DMS53 treated with DMSO at 0.1 percent for 48 hours (cell line): Measurements from ENCODE around the gene BCL2L13.

Experiments
- DNase-seq: peaks from one replicate; lab custom pipeline; 2025; ENCODE audit not compliant: unreplicated experiment; lab: John Stamatoyannopoulos, UW

Gene BCL2L13

GRCh38 chr22:17638432-17639246 is at the start of gene BCL2L13:
Gene BCL2L13, plus strand, starts transcription at chr22:17638757. Its CDS starts 16,955 bp downstream, at chr22:17655712.
- peak; percentile 71 for DNase-seq

DNA sequence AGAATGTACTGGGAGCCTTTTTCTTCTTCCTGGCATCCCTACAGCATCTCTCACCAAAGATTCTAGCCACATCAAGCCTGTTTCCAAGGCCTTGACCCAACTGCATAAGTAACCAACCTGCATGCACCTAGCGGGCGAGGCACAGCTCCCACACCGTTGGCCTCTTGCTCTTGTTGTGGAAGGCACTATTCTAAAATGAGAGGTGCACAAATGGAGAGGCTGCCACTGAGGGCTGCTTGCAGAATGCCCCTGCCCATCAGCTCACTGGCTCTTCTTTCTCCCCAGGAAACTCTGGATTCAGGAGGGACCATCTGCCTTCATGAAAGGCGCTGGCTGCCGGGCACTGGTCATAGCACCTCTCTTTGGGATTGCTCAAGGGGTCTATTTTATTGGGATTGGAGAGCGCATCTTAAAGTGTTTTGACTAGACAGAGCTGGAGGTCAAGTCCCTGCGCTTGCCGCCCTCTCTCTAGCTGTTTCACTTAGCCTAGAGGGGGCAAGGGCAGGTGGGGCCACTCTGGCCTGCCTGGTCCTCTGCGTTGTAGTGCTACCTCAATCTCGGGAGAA is 48.7 kb upstream of the BCL2L13 start:
- DNase-seq: no peak

- no peak for DNase-seq
These were observed 48.0 kb upstream of the BCL2L13 start for GRCh38 chr22:17590586-17590985.

- DNase-seq: no peak
These were observed 46.4 kb upstream of the BCL2L13 start for GRCh38 chr22:17592201-17592600.

DNA sequence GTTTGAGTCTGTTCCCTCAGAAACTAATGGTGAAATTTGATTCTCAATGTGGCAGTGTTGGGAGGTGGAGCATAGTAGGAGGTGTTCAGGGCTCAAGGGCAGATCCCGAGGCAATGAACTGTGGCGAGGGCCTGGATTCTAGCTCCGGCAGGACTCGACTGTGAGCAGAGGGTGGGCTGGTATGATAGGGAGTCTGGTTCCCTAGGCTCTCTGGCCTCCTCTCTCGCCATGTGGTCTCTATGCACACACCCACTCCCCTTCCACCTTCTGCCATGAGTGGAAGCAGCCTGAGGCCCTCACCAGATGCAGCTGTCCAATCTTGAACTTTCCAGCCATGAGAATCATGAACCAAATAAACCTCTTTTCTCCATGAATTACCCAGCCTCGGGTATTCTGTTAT is 42.3 kb upstream of the BCL2L13 start:
- DNase-seq: no peak

DNA sequence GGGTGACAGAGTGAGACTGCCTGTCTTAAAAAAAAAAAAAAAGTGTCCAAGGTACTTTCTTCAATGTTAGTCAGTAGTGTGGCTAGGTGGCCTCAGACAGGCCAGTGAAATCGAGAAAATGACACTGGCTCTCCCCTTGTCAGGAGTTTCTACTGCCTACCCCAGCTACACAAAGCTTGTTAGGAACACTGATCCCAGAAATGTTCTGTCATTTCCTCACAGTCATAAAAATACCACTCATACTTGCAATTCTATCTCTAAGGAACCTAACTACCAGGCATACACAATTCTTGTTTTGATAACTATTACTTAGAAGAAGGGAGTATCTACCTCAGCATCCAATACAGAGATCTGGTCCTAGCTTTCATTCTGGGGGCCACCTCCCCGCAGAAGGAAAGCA is 41.3 kb upstream of the BCL2L13 start:
- DNase-seq: no peak

DNA sequence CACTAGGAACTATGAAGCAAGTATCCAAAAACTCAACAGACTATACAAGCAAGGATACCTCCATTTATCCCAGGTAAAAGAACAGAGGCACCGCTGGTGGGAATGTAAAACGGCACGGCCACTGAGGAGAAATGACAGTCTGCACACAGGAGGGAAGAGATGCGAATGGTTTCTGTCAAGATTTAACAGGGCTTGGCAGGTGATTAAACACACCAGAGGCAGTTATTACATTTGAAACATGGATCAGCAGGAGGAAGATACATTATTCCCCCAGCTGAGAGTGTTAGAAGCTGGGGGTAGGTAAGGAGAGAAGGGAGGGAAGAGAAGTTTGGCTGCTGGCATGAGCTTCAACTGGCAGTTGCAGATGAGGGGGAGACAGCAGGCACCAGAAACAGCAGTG is 40.2 kb upstream of the BCL2L13 start:
- no peak for DNase-seq

DNA sequence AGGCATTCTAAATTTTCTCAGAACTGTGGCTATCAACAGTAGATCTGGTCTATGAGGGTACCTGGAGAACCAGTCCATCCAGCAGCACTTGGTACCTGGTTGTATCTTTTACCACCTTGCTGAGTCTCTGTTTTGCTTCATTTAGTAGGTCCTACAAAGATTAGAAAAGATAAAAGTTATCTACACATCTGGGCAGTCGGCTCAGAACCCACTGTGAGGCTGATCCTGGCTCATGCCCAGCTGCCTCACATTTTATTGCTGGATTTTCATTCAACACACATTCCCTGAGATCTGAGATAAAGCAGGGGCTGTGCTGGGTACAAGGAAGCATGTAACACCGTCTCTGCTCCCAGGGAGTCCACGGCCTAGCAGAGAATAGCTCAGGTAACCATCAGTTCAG is 37.5 kb upstream of the BCL2L13 start:
- DNase-seq: no peak

DNA sequence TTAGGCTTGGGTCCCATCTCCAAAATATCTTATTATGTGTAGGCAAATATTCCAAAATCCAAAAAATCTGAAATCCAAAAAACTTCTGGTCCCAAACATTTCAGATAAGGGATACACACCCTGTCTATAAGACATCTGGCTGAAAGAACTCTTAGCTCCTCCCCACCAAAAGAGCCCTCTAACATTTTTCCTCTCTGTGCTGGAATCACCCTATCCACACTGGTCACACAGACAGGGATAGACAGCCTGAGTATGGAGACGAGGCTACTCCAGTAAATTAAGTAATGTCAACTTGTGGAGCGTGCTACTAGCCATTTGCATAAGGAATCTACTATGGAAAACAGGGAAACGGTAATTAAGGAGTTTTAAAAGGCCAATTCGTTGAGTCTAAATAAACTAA is 34.9 kb upstream of the BCL2L13 start:
- DNase-seq: no peak

DNA sequence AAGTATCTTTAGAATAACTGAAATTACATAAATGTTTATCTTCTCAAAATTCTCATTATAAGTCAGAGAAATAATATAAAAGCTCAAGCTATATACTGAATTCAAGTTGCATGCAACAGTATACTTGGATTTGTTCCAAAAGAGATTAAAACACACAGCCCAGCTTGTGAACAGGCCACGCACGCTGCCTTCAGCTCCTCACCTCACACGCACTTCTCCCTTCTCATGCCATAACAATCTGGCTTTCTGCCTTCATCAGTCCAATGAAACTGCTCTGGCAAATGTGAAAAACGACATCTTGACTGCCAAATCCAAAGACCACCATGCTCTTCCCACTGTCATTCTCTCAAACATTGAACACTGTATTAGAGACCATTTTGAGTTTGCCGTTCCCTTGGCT is 32.1 kb upstream of the BCL2L13 start:
- DNase-seq: no peak

- DNase-seq: no peak
These were observed 30.6 kb upstream of the BCL2L13 start for GRCh38 chr22:17607891-17608521.

- no peak for DNase-seq
These were observed 26.5 kb upstream of the BCL2L13 start for GRCh38 chr22:17612057-17612456.

DNA sequence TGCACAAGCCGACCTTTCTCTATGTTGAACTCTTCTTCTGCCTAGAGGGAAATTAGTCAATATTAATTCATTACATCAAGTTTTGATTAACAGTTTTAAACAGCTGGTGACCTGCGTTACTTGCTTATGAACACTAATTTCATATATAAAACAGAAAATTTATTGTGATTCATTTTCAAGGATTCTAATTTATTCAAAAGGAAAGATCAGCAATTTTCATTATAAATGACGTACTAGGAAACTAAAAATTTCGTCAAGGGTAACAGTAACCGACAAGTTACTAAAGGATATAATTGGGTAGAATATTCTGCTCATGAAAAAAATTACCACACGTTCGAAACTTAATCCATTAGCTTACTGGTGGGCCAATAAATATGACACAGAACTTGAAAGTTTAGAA is 25.3 kb upstream of the BCL2L13 start:
- DNase-seq: no peak

DNA sequence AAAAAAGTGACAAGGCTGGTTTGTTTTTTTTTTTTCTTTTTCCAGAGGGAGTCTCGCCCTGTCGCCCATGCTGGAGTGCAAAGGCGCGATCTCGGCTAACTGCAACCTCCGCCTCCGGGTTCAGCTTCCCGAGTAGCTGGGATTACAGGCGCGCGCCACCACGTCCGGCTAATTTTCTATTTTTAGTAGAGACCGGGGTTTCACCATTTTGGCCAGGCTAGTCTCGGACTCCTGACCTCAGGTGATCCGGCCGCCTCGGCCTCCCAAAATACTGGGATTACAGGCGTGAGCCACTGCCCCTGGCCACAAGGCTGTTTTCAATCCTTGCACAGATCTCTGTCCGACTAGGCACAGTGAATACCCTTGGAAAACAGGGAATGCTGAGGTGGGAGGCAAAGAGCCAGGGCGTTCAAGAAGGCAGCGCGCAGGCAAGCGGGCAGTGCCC is 10.6 kb upstream of the BCL2L13 start:
- no peak for DNase-seq

GRCh38 chr22:17628406-17629172 is 10.0 kb upstream of the BCL2L13 start, which contains the start of gene ATP6V1E1:
Gene ATP6V1E1, minus strand, starts transcription at chr22:17628749. Its CDS starts 114 bp downstream, at chr22:17628635.
- DNase-seq: peak; percentile 85

GRCh38 chr22:17629173-17629489 is 9.4 kb upstream of the BCL2L13 start:
- DNase-seq: no peak

- no peak for DNase-seq
These were observed 8.9 kb upstream of the BCL2L13 start for GRCh38 chr22:17629641-17630040.

- no peak for DNase-seq
These were observed 7.4 kb upstream of the BCL2L13 start for GRCh38 chr22:17631076-17631565.

- DNase-seq: no peak
These were observed 5.2 kb upstream of the BCL2L13 start for GRCh38 chr22:17633217-17633997.

- DNase-seq: no peak
These were observed 4.6 kb upstream of the BCL2L13 start for GRCh38 chr22:17633998-17634323.

GRCh38 chr22:17634696-17635095 is 3.9 kb upstream of the BCL2L13 start:
- no peak for DNase-seq
